ENCODE data around the gene STXBP6. TPM values are rescaled to one million over a fixed set of nuclear protein-coding genes. Genes with fewer than 3 reads are reported as not detected.
A peak's percentile ranks its signal among the peaks of the same experiment; 100 is the strongest.

STXBP6 gene
- total and polyA plus RNA-seq, 2 of the 13 experiments (the other 11 are each of a cell fraction or from before 2014, with no cell fraction given), result 35.3 to 42.8 TPM

- no peak for TF ChIP-seq ZNF318 (CRISPR knock-in tag; IDR thresholded peaks at IDR 0.05)
- no peak for TF ChIP-seq AKNA (CRISPR knock-in tag; IDR thresholded peaks at IDR 0.05; ENCODE audit: borderline replicate concordance)
- no peak for TF ChIP-seq ZNF709 (CRISPR knock-in tag; IDR thresholded peaks at IDR 0.05)
- TF ChIP-seq ZNF564 (CRISPR knock-in tag; IDR thresholded peaks at IDR 0.05), result no peak
- TF ChIP-seq ZNF883 (CRISPR knock-in tag; IDR thresholded peaks at IDR 0.05; ENCODE audit: not compliant biosample characterization), result no peak
- TF ChIP-seq ZNF432 (CRISPR knock-in tag; IDR thresholded peaks at IDR 0.05; ENCODE audit: borderline replicate concordance), result no peak
- no peak for TF ChIP-seq RBM22 (optimal IDR thresholded peaks at IDR 0.05; ENCODE audit: low read length)
- peak; percentile 43; the same call in 1 of the 2 replicates for TF ChIP-seq ZNF609 (CRISPR knock-in tag; IDR thresholded peaks at IDR 0.05; ENCODE audit: borderline replicate concordance)
Observed at GRCh38 chr14:24885410-24885913, 164.5 kb downstream of the STXBP6 start (continued).

Measured in HepG2 (cell line).